ENCODE data around the gene FBXO2.

Gene FBXO2

GRCh38 chr1:11620405-11620804 lies 33.8 kb downstream of the FBXO2 start:
- TF ChIP-seq, protein P1, sequence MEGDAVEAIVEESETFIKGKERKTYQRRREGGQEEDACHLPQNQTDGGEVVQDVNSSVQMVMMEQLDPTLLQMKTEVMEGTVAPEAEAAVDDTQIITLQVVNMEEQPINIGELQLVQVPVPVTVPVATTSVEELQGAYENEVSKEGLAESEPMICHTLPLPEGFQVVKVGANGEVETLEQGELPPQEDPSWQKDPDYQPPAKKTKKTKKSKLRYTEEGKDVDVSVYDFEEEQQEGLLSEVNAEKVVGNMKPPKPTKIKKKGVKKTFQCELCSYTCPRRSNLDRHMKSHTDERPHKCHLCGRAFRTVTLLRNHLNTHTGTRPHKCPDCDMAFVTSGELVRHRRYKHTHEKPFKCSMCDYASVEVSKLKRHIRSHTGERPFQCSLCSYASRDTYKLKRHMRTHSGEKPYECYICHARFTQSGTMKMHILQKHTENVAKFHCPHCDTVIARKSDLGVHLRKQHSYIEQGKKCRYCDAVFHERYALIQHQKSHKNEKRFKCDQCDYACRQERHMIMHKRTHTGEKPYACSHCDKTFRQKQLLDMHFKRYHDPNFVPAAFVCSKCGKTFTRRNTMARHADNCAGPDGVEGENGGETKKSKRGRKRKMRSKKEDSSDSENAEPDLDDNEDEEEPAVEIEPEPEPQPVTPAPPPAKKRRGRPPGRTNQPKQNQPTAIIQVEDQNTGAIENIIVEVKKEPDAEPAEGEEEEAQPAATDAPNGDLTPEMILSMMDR (IDR thresholded peaks at IDR 0.05) = no peak
- DNase-seq = no peak

DNA sequence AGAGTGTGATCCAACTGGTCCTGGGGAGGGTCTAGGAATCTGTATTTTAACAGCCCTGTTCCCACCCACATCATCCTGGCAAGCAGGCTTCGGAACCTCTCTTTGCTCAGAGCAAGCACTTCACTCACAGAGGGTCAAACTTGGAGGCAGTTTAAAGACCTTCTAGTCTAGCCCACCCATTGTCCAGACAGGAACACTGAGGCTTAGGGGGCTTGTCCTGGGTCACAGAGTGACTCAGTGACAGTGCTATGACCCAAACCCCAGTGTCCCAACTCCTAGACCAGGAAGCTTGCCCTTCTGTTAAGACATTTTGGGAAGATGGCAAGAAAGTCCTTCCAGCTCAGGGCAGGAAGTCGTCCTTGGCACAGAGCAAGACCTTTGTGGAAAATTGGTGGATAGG lies 36.5 kb downstream of the FBXO2 start:
- H3K9me3 Mint-ChIP-seq = no peaks in the 10 kb centered on the region
- H3K27me3 Mint-ChIP-seq (ENCODE audit: low read depth, poor library complexity) = peaks cover 66% of the 10 kb centered on the region
- DNase-seq = no peak
- TF ChIP-seq, protein P1 (IDR thresholded peaks at IDR 0.05) = no peak
- H3K36me3 Mint-ChIP-seq (ENCODE audit: low read depth) = no peaks in the 10 kb centered on the region
- no peak overlapping the region for H3K4me3 Mint-ChIP-seq
- no peak overlapping the region for H3K27ac Mint-ChIP-seq
- no peaks in the 10 kb centered on the region for H3K4me1 Mint-ChIP-seq

More at GRCh38 chr1:11620405-11620804, 33.8 kb downstream of the FBXO2 start:
- H3K27me3 Mint-ChIP-seq (ENCODE audit: low read depth, poor library complexity) = peaks cover 71% of the 10 kb centered on the region
- H3K4me1 Mint-ChIP-seq = no peaks in the 10 kb centered on the region
- no peaks in the 10 kb centered on the region for H3K36me3 Mint-ChIP-seq (ENCODE audit: low read depth)
- no peaks in the 10 kb centered on the region for H3K9me3 Mint-ChIP-seq
- no peak overlapping the region for H3K27ac Mint-ChIP-seq
- no peak overlapping the region for H3K4me3 Mint-ChIP-seq

DNA sequence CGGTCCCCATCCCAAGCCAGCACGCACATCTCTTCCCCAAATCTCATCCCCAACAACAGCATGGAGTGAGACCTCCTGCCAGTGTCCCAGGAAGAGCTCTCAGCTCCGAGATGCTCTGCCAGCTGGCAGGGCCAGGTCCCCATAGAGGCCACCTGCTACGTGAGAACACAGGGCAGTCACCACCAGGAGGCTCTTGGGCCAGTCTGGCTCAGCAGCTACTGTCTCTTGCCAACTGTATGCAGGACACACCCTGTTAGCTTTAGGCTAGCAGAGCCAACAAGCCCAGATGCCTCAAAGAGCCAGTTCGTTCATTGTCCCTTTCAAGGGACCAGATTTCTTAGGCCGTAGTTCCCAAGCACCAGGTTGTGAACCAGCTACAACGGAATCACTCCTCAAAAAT lies 36.9 kb downstream of the FBXO2 start:
- H3K27ac Mint-ChIP-seq = no peak overlapping the region

DNA sequence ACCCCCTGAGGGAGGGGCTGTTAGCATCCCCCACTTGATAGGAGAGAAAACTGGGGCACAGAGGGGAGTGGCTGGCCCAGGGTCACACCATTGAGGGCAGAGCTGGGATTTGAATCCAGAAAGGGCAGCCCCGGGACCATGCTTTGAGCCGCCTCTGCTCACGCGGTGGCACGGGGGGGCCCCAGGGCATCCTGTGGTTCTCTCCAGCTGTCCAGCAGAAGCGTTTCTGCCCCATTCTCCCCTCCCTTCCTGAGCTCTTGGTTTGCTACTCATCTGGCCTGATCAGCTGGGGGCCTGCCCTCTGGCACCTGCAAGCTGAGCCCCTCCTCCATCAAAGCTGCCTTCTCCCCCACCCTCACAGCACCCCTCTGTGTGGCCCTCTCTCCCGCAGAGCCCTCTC lies 37.5 kb downstream of the FBXO2 start:
- Mint-ChIP-seq H3K36me3 (ENCODE audit: low read depth) (no peaks in the 10 kb centered on the region), H3K4me1 (no peaks in the 10 kb centered on the region), H3K9me3 (no peaks in the 10 kb centered on the region), H3K27ac (no peak overlapping the region), H3K4me3 (no peak overlapping the region), H3K27me3 (ENCODE audit: low read depth, poor library complexity) (peaks cover 66% of the 10 kb centered on the region)
- TF ChIP-seq, protein P1 (IDR thresholded peaks at IDR 0.05) = no peak
- DNase-seq = no peak

More for the DNA sequence above, 36.9 kb downstream of the FBXO2 start:
- H3K36me3 Mint-ChIP-seq (ENCODE audit: low read depth) = no peaks in the 10 kb centered on the region
- DNase-seq = no peak
- peaks cover 66% of the 10 kb centered on the region for H3K27me3 Mint-ChIP-seq (ENCODE audit: low read depth, poor library complexity)
- no peaks in the 10 kb centered on the region for H3K4me1 Mint-ChIP-seq
- TF ChIP-seq, protein P1 (IDR thresholded peaks at IDR 0.05) = no peak
- H3K4me3 Mint-ChIP-seq = no peak overlapping the region
- no peaks in the 10 kb centered on the region for H3K9me3 Mint-ChIP-seq

DNA sequence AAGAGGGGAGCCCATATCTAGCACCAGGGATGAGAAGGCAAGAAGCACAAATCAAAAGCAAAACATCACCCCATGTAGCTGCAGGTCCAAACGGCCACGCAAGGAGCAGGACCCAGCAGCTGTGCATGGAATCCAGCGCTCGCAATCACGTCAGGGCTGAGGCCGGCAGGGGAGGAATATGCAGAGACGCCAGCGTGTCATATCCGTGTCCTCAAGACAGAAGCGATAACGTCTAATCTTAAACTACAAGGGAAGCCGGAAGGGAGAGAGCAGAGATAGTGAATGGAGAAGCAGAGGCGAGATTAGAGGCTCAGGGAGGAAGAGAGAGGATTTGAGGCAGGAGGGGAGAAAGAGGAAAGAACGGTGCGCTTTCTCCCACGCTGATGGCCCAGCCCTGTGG lies 39.1 kb downstream of the FBXO2 start:
- DNase-seq = no peak
- no peak overlapping the region for H3K4me3 Mint-ChIP-seq
- H3K27ac Mint-ChIP-seq = no peak overlapping the region
- H3K4me1 Mint-ChIP-seq = no peaks in the 10 kb centered on the region
- H3K27me3 Mint-ChIP-seq (ENCODE audit: low read depth, poor library complexity) = peaks cover 56% of the 10 kb centered on the region
- TF ChIP-seq, protein P1 (IDR thresholded peaks at IDR 0.05) = no peak
- no peaks in the 10 kb centered on the region for H3K36me3 Mint-ChIP-seq (ENCODE audit: low read depth)
- no peaks in the 10 kb centered on the region for H3K9me3 Mint-ChIP-seq

DNA sequence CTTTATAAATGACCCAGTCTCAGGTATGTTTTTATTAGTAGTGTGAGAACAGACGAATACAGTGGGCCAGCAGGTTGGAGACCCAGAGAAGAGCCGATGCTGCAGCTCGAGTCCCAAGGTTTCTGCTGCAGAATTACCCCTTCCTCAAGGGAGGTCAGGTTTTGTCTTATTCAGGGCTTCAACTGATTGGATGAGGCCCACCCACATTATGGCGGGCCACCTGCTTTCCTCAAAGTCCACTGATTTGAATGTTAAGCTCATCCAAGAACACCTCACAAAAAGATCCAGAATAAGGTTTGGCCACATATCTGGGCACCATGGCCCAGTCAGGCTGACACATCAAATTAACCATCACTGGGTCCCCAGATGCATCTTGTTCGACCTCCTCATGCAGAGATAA lies 40.9 kb downstream of the FBXO2 start:
- Mint-ChIP-seq H3K36me3 (ENCODE audit: low read depth) (no peaks in the 10 kb centered on the region), H3K9me3 (peaks cover 6% of the 10 kb centered on the region), H3K4me1 (peaks cover 6% of the 10 kb centered on the region), H3K4me3 (no peak overlapping the region), H3K27me3 (ENCODE audit: low read depth, poor library complexity) (peaks cover 44% of the 10 kb centered on the region), H3K27ac (no peak overlapping the region)
- DNase-seq = no peak
- TF ChIP-seq, protein P1 (IDR thresholded peaks at IDR 0.05) = no peak

Measured in nephron progenitor cell (in vitro differentiated cells).